Measurements from ENCODE around the gene TMEM82. TPM values are rescaled to one million over a fixed set of nuclear protein-coding genes. Genes with fewer than 3 reads are reported as not detected.

The TMEM82 gene
- total and polyA plus RNA-seq, 2 of the 13 experiments (the other 11 are each of a cell fraction or from before 2014, with no cell fraction given) = 0.24 to 0.97 TPM

DNA sequence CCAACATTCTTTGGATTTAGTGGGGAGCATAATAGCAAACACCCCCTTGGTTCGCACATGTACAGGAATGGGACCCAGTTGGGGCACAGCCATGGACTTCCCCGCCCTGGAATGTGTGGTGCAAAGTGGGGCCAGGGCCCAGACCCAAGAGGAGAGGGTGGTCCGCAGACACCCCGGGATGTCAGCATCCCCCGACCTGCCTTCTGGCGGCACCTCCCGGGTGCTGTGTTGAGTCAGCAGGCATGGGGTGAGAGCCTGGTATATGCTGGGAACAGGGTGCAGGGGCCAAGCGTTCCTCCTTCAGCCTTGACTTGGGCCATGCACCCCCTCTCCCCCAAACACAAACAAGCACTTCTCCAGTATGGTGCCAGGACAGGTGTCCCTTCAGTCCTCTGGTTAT is 43.4 kb downstream of the TMEM82 start:
- TF ChIP-seq SALL2 (CRISPR knock-in tag; IDR thresholded peaks at IDR 0.05) (no peak), AGO2 (optimal IDR thresholded peaks at IDR 0.05; ENCODE audit: low read depth, low read length) (peak; percentile 62), ESRRA (CRISPR knock-in tag; IDR thresholded peaks at IDR 0.05; ENCODE audit: low read depth) (no peak), KLF6 (CRISPR knock-in tag; IDR thresholded peaks at IDR 0.05) (no peak)
- TF ChIP-seq, protein P1, sequence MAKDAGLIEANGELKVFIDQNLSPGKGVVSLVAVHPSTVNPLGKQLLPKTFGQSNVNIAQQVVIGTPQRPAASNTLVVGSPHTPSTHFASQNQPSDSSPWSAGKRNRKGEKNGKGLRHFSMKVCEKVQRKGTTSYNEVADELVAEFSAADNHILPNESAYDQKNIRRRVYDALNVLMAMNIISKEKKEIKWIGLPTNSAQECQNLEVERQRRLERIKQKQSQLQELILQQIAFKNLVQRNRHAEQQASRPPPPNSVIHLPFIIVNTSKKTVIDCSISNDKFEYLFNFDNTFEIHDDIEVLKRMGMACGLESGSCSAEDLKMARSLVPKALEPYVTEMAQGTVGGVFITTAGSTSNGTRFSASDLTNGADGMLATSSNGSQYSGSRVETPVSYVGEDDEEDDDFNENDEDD (CRISPR knock-in tag; IDR thresholded peaks at IDR 0.05; ENCODE audit: borderline replicate concordance) = no peak
- Histone ChIP-seq H4K20me1 (ENCODE audit: insufficient read depth, low read length) (no peaks in the 10 kb centered on the region), H3K4me1 (ENCODE audit: insufficient read depth, low read length) (peaks cover 23% of the 10 kb centered on the region), H3K9me3 (ENCODE audit: low read length) (no peaks in the 10 kb centered on the region), H3K27me3 (ENCODE audit: control insufficient read depth in 1 of 2, insufficient read depth in 2 of 2, low read length in 2 of 2) (no peaks in the 10 kb centered on the region), H3K79me2 (ENCODE audit: insufficient read depth, low read length) (no peaks in the 10 kb centered on the region), H2AFZ (ENCODE audit: low read length) (no peak overlapping the region), H3K4me3 (replicated peaks in 1 of 3; ENCODE audit: insufficient read depth in 1 of 3, low read depth in 2 of 3, low read length in 3 of 3) (no peak overlapping the region), H3K9ac (ENCODE audit: insufficient read depth, low read depth, low read length) (no peak overlapping the region), H3K4me2 (ENCODE audit: low read depth, low read length) (no peak overlapping the region), H3K27ac (ENCODE audit: extremely low read length, insufficient read depth, low read length) (no peak overlapping the region), H3K36me3 (replicated peaks in 1 of 2; ENCODE audit: control insufficient read depth in 1 of 2, insufficient read depth in 2 of 2, low read length in 2 of 2) (peaks cover 2 to 14% of the 10 kb centered on the region in 2 experiments; a peak in 4 of 5 replicates)
- ChIA-PET POLR2A (no interaction called here), CTCF (ENCODE audit: low intra/inter-chr PET ratio, low total read pairs) (no interaction called here)
- DNase-seq (ENCODE audit: low spot score) (no peak), ATAC-seq (no peak), FAIRE-seq (no peak)
- in situ Hi-C loops (cut with HindIII; ENCODE audit: extremely low pct_ligation_motif_present, low pct_unique_long_range_greater_than_20kb) (no loop called here), intact Hi-C loops (cut with micrococcal nuclease; ENCODE audit: unreplicated experiment) (no loop called here)
- 94% methylated on average over 3 of the region's 8 CpGs for WGBS (ENCODE audit: low lambda C conversion rate)
- BruUV-seq (replicated peaks) = TSS peak; percentile 76

DNA sequence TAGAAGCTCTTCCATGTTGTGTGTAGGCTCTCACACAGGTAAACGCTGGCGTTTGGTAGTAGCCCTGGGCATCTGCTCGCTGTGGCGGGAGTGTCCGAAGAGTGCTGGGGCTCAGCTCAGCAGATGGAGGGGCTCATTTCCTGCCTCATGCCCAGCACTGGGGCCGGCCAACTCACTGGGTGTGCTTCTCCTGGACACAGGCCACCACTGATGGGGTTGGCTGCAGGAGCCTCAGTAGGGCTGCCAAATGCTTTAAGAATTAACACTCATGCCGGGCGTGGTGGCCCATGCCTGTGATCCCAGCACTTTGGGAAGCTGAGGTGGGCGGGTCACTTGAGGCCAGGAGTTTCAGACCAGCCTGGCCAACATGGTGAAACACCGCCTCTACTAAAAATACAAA is 44.3 kb downstream of the TMEM82 start:
- Histone ChIP-seq H3K27ac (ENCODE audit: extremely low read length, insufficient read depth, low read length) (no peak overlapping the region), H3K9ac (ENCODE audit: insufficient read depth, low read depth, low read length) (no peak overlapping the region), H3K36me3 (replicated peaks in 1 of 2; ENCODE audit: control insufficient read depth in 1 of 2, insufficient read depth in 2 of 2, low read length in 2 of 2) (peaks cover 2 to 14% of the 10 kb centered on the region in 2 experiments; a peak in 4 of 5 replicates), H4K20me1 (ENCODE audit: insufficient read depth, low read length) (no peaks in the 10 kb centered on the region), H3K27me3 (ENCODE audit: control insufficient read depth in 1 of 2, insufficient read depth in 2 of 2, low read length in 2 of 2) (no peaks in the 10 kb centered on the region), H3K4me2 (ENCODE audit: low read depth, low read length) (no peak overlapping the region), H3K79me2 (ENCODE audit: insufficient read depth, low read length) (no peaks in the 10 kb centered on the region), H3K4me3 (replicated peaks in 1 of 3; ENCODE audit: insufficient read depth in 1 of 3, low read depth in 2 of 3, low read length in 3 of 3) (no peak overlapping the region), H3K9me3 (ENCODE audit: low read length) (no peaks in the 10 kb centered on the region), H3K4me1 (ENCODE audit: insufficient read depth, low read length) (peaks cover 14% of the 10 kb centered on the region), H2AFZ (ENCODE audit: low read length) (no peak overlapping the region)
- no peak for DNase-seq (ENCODE audit: low spot score)
- no peak for ATAC-seq
- TF ChIP-seq NFE2L1 (CRISPR knock-in tag; IDR thresholded peaks at IDR 0.05; ENCODE audit: borderline replicate concordance) (no peak), NR2C2 (CRISPR knock-in tag; IDR thresholded peaks at IDR 0.05; ENCODE audit: borderline replicate concordance) (no peak), ZBTB7A (CRISPR knock-in tag; IDR thresholded peaks at IDR 0.05) (no peak), BHLHE40 (IDR thresholded peaks at IDR 0.05; ENCODE audit: low read length) (no peak), CREM (IDR thresholded peaks at IDR 0.05) (no peak), CREM (CRISPR knock-in tag; IDR thresholded peaks at IDR 0.05) (no peak), ZNF564 (CRISPR knock-in tag; IDR thresholded peaks at IDR 0.05) (no peak), SIN3B (IDR thresholded peaks at IDR 0.05; ENCODE audit: low read length) (no peak), HNF4G (IDR thresholded peaks at IDR 0.05; ENCODE audit: borderline replicate concordance, low read depth, low read length) (no peak), HNF4G (CRISPR knock-in tag; IDR thresholded peaks at IDR 0.05; ENCODE audit: borderline replicate concordance, low read depth) (no peak)
- TF ChIP-seq, protein P2, sequence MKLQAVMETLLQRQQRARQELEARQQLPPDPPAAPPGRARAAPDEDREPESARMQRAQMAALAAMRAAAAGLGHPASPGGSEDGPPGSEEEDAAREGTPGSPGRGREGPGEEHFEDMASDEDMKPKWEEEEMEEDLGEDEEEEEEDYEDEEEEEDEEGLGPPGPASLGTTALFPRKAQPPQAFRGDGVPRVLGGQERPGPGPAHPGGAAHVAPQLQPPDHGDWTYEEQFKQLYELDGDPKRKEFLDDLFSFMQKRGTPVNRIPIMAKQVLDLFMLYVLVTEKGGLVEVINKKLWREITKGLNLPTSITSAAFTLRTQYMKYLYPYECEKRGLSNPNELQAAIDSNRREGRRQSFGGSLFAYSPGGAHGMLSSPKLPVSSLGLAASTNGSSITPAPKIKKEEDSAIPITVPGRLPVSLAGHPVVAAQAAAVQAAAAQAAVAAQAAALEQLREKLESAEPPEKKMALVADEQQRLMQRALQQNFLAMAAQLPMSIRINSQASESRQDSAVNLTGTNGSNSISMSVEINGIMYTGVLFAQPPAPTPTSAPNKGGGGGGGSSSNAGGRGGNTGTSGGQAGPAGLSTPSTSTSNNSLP (IDR thresholded peaks at IDR 0.05; ENCODE audit: low read depth, low read length) = no peak
- TF ChIP-seq, protein P3, sequence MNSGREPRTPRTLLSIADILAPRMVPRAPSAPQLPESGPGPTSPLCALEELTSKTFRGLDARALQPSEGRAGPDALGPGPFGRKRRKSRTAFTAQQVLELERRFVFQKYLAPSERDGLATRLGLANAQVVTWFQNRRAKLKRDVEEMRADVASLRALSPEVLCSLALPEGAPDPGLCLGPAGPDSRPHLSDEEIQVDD (CRISPR knock-in tag; IDR thresholded peaks at IDR 0.05; ENCODE audit: borderline replicate concordance) = no peak
- intact Hi-C loops (cut with micrococcal nuclease; ENCODE audit: unreplicated experiment) (no loop called here), in situ Hi-C loops (cut with HindIII; ENCODE audit: extremely low pct_ligation_motif_present, low pct_unique_long_range_greater_than_20kb) (no loop called here)
- ChIA-PET POLR2A (no interaction called here), CTCF (ENCODE audit: low intra/inter-chr PET ratio, low total read pairs) (no interaction called here)
- no TSS peak for BruUV-seq (replicated peaks)
- over 99% methylated on average over 9 of the region's 10 CpGs for WGBS (ENCODE audit: low lambda C conversion rate)
- FAIRE-seq = no peak
